Measurements from ENCODE around the gene MRPL52. TPM values are rescaled to one million over a fixed set of nuclear protein-coding genes. Genes with fewer than 3 reads are reported as not detected.

MRPL52 gene
- polyA plus RNA-seq, 3 donors = 32.3 to 164 (median 130) TPM

- DNase-seq = no peak
- peaks cover 70% of the 10 kb centered on the region for H3K79me2 ChIP-seq (ENCODE audit: insufficient read depth, low read length)
- H3K27ac ChIP-seq (ENCODE audit: low read depth in 1 of 2, low read length in 2 of 2) = peak overlapping the region; percentile 21 to 66
- peaks cover 44 to 54% of the 10 kb centered on the region in 2 donors for H3K4me1 ChIP-seq (ENCODE audit: control insufficient read depth in 1 of 2, insufficient read depth in 2 of 2, low read length in 2 of 2)
- Mint-ChIP-seq H3K36me3 (peaks cover 55 to 81% of the 10 kb centered on the region in 2 donors), H3K9me3 (no peaks in the 10 kb centered on the region), H3K4me3 (no peak overlapping the region), H3K27ac (peak overlapping the region; percentile 47 to 89 (median 80)), H3K4me1 (peaks cover 59% of the 10 kb centered on the region), H3K27me3 (ENCODE audit: low read depth in 3 of 3) (peaks cover 0 to 1% (median 0%) of the 10 kb centered on the region in 3 donors)
- peaks cover 68% of the 10 kb centered on the region for H4K20me1 ChIP-seq (ENCODE audit: insufficient read depth, low read length)
- H2AFZ ChIP-seq (ENCODE audit: insufficient read depth, low read depth, low read length, poor library complexity, severe bottlenecking) = no peak overlapping the region
- intact Hi-C loops (cut with micrococcal nuclease) = no loop called here
- 70% methylated on average over 3 of the region's 5 CpGs for WGBS (ENCODE audit: insufficient coverage)
- no peak overlapping the region for H3K4me3 ChIP-seq (replicated peaks in 1 of 3; ENCODE audit: low read depth in 2 of 3, low read length in 3 of 3)
- peaks cover 37 to 55% of the 10 kb centered on the region in 2 donors for H3K36me3 ChIP-seq (replicated peaks in 1 of 2; ENCODE audit: control insufficient read depth in 1 of 2, insufficient read depth in 2 of 2, low read length in 2 of 2)
- H3K27me3 ChIP-seq (ENCODE audit: control insufficient read depth in 2 of 2, insufficient read depth in 2 of 2, low read length in 2 of 2) = no peaks in the 10 kb centered on the region
- H3K4me2 ChIP-seq (replicated peaks; ENCODE audit: extremely low read depth, low read length, poor library complexity, severe bottlenecking) = no peak overlapping the region
- TF ChIP-seq, protein P1, sequence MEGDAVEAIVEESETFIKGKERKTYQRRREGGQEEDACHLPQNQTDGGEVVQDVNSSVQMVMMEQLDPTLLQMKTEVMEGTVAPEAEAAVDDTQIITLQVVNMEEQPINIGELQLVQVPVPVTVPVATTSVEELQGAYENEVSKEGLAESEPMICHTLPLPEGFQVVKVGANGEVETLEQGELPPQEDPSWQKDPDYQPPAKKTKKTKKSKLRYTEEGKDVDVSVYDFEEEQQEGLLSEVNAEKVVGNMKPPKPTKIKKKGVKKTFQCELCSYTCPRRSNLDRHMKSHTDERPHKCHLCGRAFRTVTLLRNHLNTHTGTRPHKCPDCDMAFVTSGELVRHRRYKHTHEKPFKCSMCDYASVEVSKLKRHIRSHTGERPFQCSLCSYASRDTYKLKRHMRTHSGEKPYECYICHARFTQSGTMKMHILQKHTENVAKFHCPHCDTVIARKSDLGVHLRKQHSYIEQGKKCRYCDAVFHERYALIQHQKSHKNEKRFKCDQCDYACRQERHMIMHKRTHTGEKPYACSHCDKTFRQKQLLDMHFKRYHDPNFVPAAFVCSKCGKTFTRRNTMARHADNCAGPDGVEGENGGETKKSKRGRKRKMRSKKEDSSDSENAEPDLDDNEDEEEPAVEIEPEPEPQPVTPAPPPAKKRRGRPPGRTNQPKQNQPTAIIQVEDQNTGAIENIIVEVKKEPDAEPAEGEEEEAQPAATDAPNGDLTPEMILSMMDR (IDR thresholded peaks at IDR 0.05) = no peak
- no peak overlapping the region for H3K9ac ChIP-seq (ENCODE audit: insufficient read depth, low read length, poor library complexity, severe bottlenecking)
- H3K9me3 ChIP-seq (replicated peaks in 1 of 2; ENCODE audit: control insufficient read depth in 1 of 2, insufficient read depth in 1 of 2, low read length in 2 of 2) = no peaks in the 10 kb centered on the region
These were observed 48.8 kb upstream of the MRPL52 start for GRCh38 chr14:22780941-22781300.

GRCh38 chr14:22781301-22781991, 48.2 kb upstream of the MRPL52 start:
- H3K27me3 Mint-ChIP-seq (ENCODE audit: low read depth in 3 of 3) = peaks cover 0 to 1% (median 0%) of the 10 kb centered on the region in 3 donors
- TF ChIP-seq, protein P1 (IDR thresholded peaks at IDR 0.05) = no peak
- Histone ChIP-seq H3K79me2 (ENCODE audit: insufficient read depth, low read length) (peaks cover 75% of the 10 kb centered on the region), H3K4me1 (ENCODE audit: control insufficient read depth in 1 of 2, insufficient read depth in 2 of 2, low read length in 2 of 2) (peaks cover 44 to 54% of the 10 kb centered on the region in 2 donors), H4K20me1 (ENCODE audit: insufficient read depth, low read length) (peaks cover 63% of the 10 kb centered on the region), H3K9ac (ENCODE audit: insufficient read depth, low read length, poor library complexity, severe bottlenecking) (no peak overlapping the region), H3K4me3 (replicated peaks in 1 of 3; ENCODE audit: low read depth in 2 of 3, low read length in 3 of 3) (no peak overlapping the region), H3K9me3 (replicated peaks in 1 of 2; ENCODE audit: control insufficient read depth in 1 of 2, insufficient read depth in 1 of 2, low read length in 2 of 2) (no peaks in the 10 kb centered on the region), H2AFZ (ENCODE audit: insufficient read depth, low read depth, low read length, poor library complexity, severe bottlenecking) (no peak overlapping the region), H3K27ac (ENCODE audit: low read depth in 1 of 2, low read length in 2 of 2) (peak overlapping the region; percentile 21 to 66), H3K36me3 (replicated peaks in 1 of 2; ENCODE audit: control insufficient read depth in 1 of 2, insufficient read depth in 2 of 2, low read length in 2 of 2) (peaks cover 32 to 51% of the 10 kb centered on the region in 2 donors), H3K27me3 (ENCODE audit: control insufficient read depth in 2 of 2, insufficient read depth in 2 of 2, low read length in 2 of 2) (no peaks in the 10 kb centered on the region), H3K4me2 (replicated peaks; ENCODE audit: extremely low read depth, low read length, poor library complexity, severe bottlenecking) (no peak overlapping the region)
- peak overlapping the region in 6 of 7 donors; percentile 47 to 89 (median 82) for H3K27ac Mint-ChIP-seq
- H3K4me3 Mint-ChIP-seq = peak overlapping the region in 1 of 2 donors; percentile 37
- peaks cover 53 to 81% of the 10 kb centered on the region in 2 donors for H3K36me3 Mint-ChIP-seq
- peaks cover 62% of the 10 kb centered on the region for H3K4me1 Mint-ChIP-seq
- H3K9me3 Mint-ChIP-seq = no peaks in the 10 kb centered on the region
- no peak for DNase-seq
- WGBS (ENCODE audit: insufficient coverage) = 0% methylated on average over 1 of the region's 1 CpG
- intact Hi-C loops (cut with micrococcal nuclease) = no loop called here

Data from CD14-positive monocyte (primary cell).